Measurements from ENCODE around the gene OPA3. TPM values are rescaled to one million over a fixed set of nuclear protein-coding genes. Genes with fewer than 3 reads are reported as not detected.

Gene OPA3
- polyA plus RNA-seq, 1 donor (not counting 4 experiments of a cell fraction or from before 2014, with no cell fraction given): 11.9 TPM

DNA sequence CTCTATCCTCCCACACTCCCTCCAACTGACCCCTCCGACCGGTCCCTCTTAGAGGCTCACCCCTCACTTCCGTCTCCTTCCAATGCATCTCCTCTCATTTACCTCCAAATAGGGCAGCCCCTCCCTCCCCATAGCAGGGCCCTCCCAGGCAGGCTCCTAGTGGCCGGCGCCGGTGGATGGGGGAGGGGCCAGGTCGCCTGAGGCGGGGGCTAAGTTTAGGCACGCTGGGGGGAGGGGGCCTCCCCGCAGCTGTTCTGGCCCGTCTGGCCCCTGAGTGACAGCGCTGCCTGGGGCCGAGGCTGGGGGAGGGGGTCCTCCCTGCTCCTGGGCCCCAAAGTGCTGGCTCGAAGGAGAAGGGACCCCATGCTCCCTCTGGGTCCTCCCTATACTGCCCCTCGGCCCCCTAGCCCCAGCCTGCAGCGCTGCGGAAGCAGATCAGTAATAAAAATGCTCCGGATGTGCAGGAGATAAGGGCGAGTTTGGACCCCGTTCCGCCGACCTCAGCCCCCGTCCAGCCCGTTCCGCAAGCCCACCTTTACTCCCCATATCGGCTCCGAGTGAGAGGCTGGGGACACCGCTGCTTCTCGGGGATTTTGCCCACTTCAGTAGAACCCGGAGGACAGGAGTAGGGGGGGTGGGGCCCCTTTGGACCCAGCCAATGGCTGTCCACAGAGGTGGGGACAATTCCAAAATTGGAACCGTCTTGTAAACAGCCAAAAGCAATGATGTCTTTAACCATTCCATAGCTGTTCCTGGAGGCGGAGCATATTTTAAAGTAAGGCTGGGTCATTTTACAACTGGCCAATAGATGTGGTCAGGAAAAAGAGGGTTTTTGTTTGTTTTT, 91.8 kb downstream of the OPA3 start:
- peak overlapping the region; percentile 85 for H3K4me2 ChIP-seq (ENCODE audit: control insufficient read depth, extremely low read depth, insufficient read depth, low read depth, low read length)
- DNase-seq (ENCODE audit: low read depth, low spot score): no peak
- peak overlapping the region; percentile 54 for H3K9ac ChIP-seq (ENCODE audit: control insufficient read depth, extremely low read depth, insufficient read depth, low read length)
- FAIRE-seq: no peak
- peak overlapping the region; percentile 24 to 49 (median 48) for H3K4me3 ChIP-seq (ENCODE audit: control insufficient read depth in 2 of 3, extremely low read depth in 1 of 3, insufficient read depth in 2 of 3, low read depth in 1 of 3, low read length in 3 of 3)
- no peaks in the 10 kb centered on the region for H3K27me3 ChIP-seq (ENCODE audit: control insufficient read depth, extremely low read depth, insufficient read depth, low read length)
- peak overlapping the region; percentile 30 for H2AFZ ChIP-seq (ENCODE audit: control insufficient read depth, low read length)
- H3K27ac ChIP-seq (ENCODE audit: control insufficient read depth, insufficient read depth, low read length): no peak overlapping the region
- H3K9me1 ChIP-seq (ENCODE audit: control insufficient read depth, extremely low read depth, insufficient read depth, low read length): no peaks in the 10 kb centered on the region
- dilution Hi-C loops (cut with MboI; ENCODE audit: extremely low pct_ligation_motif_present, low sequenced_read_pairs): no loop called here
- H3K36me3 ChIP-seq (ENCODE audit: control insufficient read depth in 2 of 2, extremely low read depth in 1 of 2, insufficient read depth in 2 of 2, low read length in 2 of 2): peaks cover 0 to 5% of the 10 kb centered on the region in 2 experiments
- no peak for TF ChIP-seq EZH2 (IDR thresholded peaks at IDR 0.05; ENCODE audit: low read length)
- TF ChIP-seq, protein P1, sequence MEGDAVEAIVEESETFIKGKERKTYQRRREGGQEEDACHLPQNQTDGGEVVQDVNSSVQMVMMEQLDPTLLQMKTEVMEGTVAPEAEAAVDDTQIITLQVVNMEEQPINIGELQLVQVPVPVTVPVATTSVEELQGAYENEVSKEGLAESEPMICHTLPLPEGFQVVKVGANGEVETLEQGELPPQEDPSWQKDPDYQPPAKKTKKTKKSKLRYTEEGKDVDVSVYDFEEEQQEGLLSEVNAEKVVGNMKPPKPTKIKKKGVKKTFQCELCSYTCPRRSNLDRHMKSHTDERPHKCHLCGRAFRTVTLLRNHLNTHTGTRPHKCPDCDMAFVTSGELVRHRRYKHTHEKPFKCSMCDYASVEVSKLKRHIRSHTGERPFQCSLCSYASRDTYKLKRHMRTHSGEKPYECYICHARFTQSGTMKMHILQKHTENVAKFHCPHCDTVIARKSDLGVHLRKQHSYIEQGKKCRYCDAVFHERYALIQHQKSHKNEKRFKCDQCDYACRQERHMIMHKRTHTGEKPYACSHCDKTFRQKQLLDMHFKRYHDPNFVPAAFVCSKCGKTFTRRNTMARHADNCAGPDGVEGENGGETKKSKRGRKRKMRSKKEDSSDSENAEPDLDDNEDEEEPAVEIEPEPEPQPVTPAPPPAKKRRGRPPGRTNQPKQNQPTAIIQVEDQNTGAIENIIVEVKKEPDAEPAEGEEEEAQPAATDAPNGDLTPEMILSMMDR (optimal IDR thresholded peaks at IDR 0.05 in 1 of 3, IDR thresholded peaks at IDR 0.05 in 1 of 3, conservative IDR thresholded peaks at IDR 0.05 in 1 of 3; ENCODE audit: extremely low read depth in 1 of 3, insufficient read depth in 2 of 3, low read length in 3 of 3): no peak
- no peaks in the 10 kb centered on the region for H4K20me1 ChIP-seq (ENCODE audit: control insufficient read depth, extremely low read depth, insufficient read depth, low read length)
- no peaks in the 10 kb centered on the region for H3K9me3 ChIP-seq (ENCODE audit: control insufficient read depth, low read depth, low read length)
- H3K4me1 ChIP-seq (ENCODE audit: control insufficient read depth, extremely low read depth, insufficient read depth, low read length): peaks cover 12% of the 10 kb centered on the region
- H3K79me2 ChIP-seq (ENCODE audit: control insufficient read depth, insufficient read depth, low read length): no peaks in the 10 kb centered on the region

DNA sequence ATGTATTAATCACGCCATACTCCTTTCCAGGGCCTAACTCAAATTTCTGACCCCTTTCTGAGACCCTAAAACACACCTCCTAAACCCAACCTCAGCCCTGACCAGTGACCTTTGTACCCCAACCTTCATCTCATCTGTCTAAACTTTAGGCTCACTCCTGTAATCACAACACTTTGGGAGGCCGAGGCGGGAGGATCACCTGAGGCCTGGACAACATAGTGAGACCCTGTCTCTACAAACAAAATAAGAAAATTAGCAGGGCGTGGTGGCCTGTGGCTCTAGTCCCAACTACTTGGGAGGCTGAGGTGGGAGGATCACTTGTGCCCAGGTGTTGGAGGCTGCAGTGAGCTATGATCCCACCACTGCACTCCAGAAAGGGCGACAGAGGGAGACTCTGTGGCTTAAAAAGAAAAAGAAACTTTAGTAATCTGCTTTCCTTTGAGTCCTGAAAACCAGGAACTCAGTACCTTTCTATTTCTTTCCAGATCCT, 92.4 kb downstream of the OPA3 start:
- Histone ChIP-seq H3K9ac (ENCODE audit: control insufficient read depth, extremely low read depth, insufficient read depth, low read length) (no peak overlapping the region), H3K4me2 (ENCODE audit: control insufficient read depth, extremely low read depth, insufficient read depth, low read depth, low read length) (no peak overlapping the region), H4K20me1 (ENCODE audit: control insufficient read depth, extremely low read depth, insufficient read depth, low read length) (no peaks in the 10 kb centered on the region), H3K9me3 (ENCODE audit: control insufficient read depth, low read depth, low read length) (no peaks in the 10 kb centered on the region), H3K9me1 (ENCODE audit: control insufficient read depth, extremely low read depth, insufficient read depth, low read length) (no peaks in the 10 kb centered on the region), H3K36me3 (ENCODE audit: control insufficient read depth in 2 of 2, extremely low read depth in 1 of 2, insufficient read depth in 2 of 2, low read length in 2 of 2) (peaks cover 0 to 5% of the 10 kb centered on the region in 2 experiments), H3K4me1 (ENCODE audit: control insufficient read depth, extremely low read depth, insufficient read depth, low read length) (peaks cover 9% of the 10 kb centered on the region), H3K27ac (ENCODE audit: control insufficient read depth, insufficient read depth, low read length) (no peak overlapping the region), H3K79me2 (ENCODE audit: control insufficient read depth, insufficient read depth, low read length) (no peaks in the 10 kb centered on the region), H2AFZ (ENCODE audit: control insufficient read depth, low read length) (no peak overlapping the region), H3K27me3 (ENCODE audit: control insufficient read depth, extremely low read depth, insufficient read depth, low read length) (no peaks in the 10 kb centered on the region), H3K4me3 (ENCODE audit: control insufficient read depth in 2 of 3, extremely low read depth in 1 of 3, insufficient read depth in 2 of 3, low read depth in 1 of 3, low read length in 3 of 3) (no peak overlapping the region)
- DNase-seq (ENCODE audit: low read depth, low spot score) (no peak), FAIRE-seq (no peak)
- dilution Hi-C loops (cut with MboI; ENCODE audit: extremely low pct_ligation_motif_present, low sequenced_read_pairs): no loop called here
- TF ChIP-seq EZH2 (IDR thresholded peaks at IDR 0.05; ENCODE audit: low read length): no peak
- TF ChIP-seq, protein P1 (optimal IDR thresholded peaks at IDR 0.05 in 1 of 3, IDR thresholded peaks at IDR 0.05 in 1 of 3, conservative IDR thresholded peaks at IDR 0.05 in 1 of 3; ENCODE audit: extremely low read depth in 1 of 3, insufficient read depth in 2 of 3, low read length in 3 of 3): no peak

All from keratinocyte (primary cell).